Lower leg skin (tissue), 3 donors: ENCODE data around the gene PMVK.

Experiments
- POLR2A ChIP-seq, 2 donors: fragments of 450-650 bp; IDR thresholded peaks; one replicate each; pipeline ENCODE4 v1.6.1; 2016 to 2017; ENCODE audit warnings: antibody characterized with exemption in 2 of 2, mild to moderate bottlenecking in 1 of 2, moderate library complexity in 1 of 2
- TF ChIP-seq, protein P1 (sequence below), 3 donors: fragments of 450-650 bp; IDR thresholded peaks; one replicate each; pipeline ENCODE4 v1.5.1; 2016; ENCODE audit warnings: antibody characterized with exemption in 3 of 3, mild to moderate bottlenecking in 3 of 3, moderate library complexity in 2 of 3

DNA sequence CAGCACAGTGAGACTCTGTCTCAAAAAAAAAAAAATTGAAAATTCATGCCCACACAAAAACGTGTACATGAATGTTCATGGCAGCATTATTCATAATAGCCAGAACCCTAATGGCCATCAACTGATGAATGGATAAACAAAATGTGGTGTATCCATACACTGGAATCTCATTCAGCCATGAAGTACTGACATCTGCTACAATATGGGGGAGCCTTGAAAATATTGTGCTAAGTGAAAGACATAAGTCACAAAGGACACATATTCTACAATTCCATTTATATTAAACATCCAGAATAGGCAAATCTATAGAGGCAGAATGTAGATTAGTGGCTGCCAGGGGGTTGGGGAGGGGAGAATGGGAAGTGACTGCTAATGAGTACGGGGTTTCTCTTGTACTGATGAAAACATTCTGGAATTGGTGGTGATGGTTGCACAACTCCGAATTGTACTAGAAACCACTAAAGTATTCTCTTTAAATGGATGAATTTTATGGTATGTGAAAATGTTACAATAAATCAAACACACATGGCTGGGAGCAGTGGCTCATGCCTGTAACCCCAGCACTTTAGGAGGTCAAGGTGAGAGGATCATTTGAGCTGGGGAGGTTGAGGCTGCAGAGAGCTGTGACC is 33.5 kb downstream of the PMVK start:
- TF ChIP-seq, protein P1, sequence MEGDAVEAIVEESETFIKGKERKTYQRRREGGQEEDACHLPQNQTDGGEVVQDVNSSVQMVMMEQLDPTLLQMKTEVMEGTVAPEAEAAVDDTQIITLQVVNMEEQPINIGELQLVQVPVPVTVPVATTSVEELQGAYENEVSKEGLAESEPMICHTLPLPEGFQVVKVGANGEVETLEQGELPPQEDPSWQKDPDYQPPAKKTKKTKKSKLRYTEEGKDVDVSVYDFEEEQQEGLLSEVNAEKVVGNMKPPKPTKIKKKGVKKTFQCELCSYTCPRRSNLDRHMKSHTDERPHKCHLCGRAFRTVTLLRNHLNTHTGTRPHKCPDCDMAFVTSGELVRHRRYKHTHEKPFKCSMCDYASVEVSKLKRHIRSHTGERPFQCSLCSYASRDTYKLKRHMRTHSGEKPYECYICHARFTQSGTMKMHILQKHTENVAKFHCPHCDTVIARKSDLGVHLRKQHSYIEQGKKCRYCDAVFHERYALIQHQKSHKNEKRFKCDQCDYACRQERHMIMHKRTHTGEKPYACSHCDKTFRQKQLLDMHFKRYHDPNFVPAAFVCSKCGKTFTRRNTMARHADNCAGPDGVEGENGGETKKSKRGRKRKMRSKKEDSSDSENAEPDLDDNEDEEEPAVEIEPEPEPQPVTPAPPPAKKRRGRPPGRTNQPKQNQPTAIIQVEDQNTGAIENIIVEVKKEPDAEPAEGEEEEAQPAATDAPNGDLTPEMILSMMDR (IDR thresholded peaks at IDR 0.05), result no peak
- no peak for TF ChIP-seq POLR2A (IDR thresholded peaks at IDR 0.05)
